ENCODE data around the gene CRYBA2.

The CRYBA2 gene

DNA sequence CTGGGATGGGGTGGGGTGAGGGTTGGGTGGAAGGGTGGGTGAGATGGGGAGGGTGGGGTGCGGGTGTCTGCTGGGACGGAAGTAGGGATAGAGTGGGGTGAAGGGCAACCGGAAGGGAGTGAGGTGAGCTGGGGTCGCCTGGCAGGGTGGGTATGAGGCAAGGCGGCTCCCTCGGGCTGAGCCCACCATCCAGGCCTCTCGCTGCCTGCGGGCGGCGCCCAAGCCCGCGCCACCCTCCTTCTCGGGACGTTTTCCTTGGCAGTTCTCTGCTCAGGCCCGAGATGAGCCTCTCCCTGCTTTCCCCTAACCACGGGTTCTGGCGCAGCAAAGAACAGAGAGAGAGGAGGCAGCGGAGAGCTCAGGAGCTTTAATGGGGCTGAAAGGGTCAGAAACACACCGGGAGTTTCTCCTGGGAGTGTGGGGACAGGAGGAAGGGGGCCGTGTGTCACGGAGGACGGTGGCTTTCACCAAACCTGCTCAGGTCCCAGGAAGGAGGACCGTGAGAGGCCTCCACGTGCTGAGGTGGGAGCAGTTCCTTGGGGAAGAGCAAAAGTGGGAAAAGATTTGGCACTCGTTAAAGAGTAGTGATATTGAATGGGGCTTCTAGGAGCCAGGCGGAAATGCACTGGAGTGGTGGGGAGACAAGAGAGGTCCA, 12.4 kb downstream of the CRYBA2 start:
- DNase-seq: no peak

DNA sequence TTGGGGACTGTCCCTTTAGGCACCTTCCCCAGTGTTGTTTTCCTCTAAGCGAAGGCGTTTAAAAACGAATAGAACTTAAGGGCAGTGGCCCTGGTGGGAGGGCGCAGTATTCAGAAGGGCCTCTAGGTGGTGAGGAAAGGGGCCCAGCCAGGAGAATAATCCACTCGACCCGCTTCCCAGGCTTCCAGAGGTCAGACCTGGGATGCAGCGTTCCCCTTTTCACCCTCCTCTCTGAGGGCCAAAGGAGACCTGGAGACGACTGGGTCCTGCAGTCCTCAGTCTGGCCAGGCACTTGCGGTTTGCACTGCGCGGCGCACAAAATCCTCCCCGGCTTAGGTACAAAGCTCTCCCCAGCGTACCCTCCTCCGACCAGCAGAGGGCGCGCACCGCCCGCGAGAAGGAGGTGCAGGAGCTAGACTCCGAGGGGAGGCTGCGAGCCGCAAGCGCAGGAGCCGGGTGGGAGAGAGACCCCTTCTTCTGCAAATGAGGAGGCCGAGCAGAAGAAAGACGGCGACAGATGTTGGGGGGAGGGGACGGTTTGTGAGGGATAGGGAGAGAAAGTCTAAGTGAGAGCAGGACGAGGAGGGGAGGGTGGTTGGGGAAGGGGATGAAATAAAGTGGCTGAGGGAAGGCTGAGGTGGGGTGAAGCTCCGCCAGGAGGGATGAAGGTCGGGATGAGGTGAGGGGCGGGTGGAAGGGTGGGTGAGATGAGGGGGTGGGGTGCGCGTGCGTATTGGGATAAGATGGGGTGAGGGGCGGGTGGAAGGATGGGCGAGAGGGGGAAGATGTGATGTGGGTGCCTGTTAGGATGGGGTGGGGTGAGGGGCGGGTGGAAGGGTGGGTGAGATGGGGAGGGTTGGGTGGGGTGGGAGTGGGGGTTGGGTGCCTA, 13.1 kb downstream of the CRYBA2 start:
- peak; percentile 49 for DNase-seq

DNA sequence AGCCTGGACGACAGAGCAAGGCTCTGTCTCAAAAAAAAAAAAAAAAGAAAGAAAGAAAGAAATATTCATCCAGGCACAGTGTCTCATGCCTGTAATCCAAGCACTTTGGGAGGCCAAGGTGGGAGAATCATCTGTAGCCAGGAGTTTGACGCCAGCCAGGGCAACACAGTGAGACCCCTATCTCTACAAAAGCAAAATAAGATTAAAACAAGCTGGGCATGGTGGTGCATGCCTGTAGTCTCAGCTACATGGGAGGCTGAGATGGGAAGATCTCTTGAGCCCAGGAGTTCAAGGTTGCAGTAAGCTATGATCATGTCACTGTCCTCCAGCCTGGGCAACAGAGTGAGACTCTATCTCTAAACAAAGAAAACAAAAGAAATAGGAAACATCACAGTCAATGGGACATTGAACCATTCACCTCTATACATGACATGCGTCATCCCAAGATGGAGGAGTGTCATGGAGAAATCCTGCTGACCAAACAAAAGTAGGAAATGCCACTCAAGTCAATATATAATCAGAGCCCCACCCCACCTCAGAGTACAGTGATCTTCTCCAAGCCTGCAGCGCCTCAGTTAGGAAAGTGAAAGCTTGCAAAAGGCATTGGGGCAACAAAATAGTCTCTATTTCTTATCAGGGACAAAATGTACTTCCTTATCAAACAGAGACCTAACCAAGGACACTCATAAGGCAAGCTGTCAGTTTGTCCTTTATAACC, 18.0 kb downstream of the CRYBA2 start:
- no peak for DNase-seq

DNA sequence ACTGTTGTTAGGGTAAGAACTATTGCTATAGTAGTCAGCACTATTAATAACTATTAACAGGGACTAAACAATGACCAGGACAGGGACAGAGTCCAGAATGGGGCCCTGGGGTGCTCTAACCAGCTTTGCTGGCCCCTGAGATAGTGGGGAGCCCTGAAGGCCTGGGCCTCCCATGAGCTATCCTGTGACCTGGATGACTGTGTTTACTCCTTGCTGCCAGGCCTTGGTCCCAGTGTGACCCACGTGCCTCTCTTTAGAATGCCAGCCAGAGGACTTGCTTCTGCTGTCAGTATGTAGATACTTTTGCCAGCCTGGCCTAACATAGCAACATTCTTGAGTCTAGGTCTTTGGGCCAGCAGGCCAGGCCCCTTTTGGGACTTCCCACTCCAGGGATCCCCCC, 22.3 kb downstream of the CRYBA2 start:
- DNase-seq: no peak

DNA sequence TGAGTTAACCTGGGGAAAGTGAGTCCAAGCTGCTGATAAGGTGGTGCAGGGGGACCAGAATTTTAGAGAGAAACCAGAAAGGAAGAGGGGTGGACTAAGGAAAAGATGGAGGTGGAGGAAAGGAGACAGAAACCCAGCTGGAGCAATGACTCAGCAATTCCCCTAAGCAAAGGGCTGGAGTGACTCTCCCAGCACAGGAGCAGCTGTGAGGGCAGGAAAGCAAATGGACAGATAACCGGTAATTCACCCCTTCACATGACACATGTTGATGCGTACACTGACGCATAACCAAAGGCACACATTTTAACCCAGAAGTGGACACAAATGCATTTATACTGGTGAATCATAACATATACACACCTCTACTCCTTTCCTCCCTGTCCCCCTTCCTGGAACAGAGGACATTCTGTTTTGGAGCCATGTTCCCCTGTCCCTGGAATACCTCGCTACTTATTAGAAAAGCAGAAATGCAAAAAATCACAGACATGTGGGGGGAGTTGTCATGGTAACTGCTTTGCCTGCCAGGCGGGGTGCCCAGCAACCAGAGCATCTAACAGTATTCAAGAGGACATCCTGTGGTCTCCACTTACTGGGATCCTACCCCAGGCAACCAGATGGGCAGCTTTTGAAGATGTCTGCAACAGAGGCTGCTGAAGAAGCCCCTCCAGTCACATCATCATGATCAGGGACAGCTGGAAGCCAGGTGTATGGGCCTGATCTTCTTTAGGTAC, 29.0 kb downstream of the CRYBA2 start:
- DNase-seq: no peak

DNA sequence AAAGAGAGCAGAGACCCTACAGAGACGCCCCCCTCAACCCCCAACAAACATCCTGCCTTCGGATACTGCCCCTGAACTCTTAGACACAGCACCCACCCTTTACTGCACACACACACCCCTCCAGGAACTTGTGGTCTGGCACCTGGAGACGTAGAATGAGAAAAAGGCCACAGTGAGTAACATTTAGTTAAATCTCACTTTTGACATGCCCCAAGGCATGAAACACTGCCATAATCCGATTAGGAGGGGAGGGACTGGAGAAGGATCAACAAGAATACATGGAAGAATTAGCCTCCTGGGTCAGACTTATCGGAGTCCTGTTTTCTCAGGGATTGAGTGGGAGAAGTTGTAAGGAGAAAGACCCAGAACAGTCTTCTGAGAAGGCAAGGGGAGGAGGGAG, 29.6 kb downstream of the CRYBA2 start:
- no peak for DNase-seq

DNA sequence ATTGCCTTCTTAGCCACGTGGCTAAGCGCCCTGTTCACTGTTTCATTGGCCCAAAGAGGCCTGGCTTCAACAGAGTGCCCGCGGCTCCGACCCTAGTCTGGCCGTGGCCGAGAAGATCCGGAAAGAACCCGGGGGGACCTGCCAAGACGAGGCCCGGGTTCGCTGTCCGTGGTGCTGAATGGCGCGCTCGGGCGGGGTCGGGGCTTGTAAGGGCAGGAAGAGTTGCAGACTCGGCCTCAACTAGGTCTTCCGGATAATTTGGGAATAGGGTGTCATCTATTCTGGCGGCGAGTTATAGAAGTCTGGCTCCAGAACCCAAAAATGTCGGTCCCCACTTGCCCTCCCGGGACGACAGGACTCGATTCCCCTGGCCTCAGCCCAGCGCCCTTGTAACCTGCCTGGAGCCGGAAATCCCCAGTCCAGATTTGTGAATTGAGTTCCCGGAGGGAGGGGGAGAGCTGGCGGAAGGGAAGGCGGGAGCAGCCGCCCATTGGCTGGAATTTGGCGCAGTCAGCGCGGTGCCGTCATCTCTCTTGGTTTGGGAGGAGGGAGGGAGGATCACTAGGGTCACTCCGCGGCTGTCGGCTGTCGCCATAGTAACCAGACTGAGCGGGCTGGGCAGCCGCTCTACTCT, 30.2 kb downstream of the CRYBA2 start:
- no peak for DNase-seq

DNA sequence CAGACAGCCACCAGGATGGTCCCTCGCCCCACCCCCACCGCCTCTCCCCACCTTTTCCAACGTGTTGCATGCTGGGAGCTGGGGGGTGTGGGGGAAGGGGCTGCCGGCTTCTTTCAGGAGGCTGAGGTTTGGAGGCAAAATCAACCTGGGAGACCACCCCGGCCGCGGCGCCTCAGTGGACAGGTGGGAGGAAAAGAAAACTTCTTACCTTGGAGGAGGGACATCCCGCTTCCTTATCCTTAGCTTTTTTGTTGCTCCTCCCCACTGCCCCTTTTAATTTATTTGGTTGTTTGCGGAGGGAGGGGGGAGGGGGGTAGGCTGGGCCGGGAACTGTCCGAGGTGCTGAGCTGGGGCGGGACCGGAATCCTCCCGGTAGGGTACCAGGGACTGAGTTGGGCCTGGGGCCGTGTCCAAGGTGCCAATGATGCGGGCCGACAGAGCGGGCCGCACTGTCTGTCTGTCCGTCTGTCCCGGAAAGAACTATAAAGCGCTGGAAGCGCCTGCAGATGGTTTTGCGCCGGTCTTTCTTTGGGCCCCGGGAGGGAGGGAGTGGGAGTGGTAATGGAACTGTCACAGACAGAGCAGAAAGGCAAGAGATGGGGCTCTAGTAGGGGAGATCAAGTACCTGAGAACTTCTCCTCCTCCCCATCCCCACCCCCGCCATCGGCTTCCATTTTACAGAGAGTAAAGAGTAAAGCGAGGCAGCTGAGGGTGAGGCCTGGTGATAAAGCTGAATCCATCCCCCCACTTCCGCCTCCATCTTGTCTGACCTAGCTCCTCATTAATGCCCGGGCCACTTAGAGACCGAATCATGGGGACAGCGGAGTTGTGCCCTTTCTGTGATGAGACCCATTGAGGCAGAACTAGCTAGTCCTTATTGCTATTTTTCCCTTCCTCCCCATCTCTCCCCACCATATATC, 31.3 kb downstream of the CRYBA2 start:
- DNase-seq: no peak

DNA sequence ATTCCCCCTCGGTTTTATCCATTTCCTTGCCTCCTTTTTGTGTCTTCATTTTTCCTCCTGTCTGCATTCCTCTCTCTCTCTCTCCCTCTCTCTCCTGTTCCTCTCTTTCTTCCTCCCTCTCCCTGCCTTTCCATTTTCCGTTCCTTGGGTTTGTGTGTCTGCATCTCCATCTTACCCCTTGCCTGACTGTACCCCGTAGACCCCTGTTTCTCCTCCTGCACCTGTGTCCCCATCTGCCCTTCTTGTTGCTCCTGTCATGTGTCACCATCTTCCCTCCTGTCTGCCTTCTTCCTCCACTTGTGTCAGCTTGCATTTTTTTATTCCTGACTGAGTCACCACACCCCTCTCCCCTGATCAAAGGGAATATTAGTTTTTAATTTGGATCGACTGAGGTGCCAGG, 32.0 kb downstream of the CRYBA2 start:
- DNase-seq: no peak

DNA sequence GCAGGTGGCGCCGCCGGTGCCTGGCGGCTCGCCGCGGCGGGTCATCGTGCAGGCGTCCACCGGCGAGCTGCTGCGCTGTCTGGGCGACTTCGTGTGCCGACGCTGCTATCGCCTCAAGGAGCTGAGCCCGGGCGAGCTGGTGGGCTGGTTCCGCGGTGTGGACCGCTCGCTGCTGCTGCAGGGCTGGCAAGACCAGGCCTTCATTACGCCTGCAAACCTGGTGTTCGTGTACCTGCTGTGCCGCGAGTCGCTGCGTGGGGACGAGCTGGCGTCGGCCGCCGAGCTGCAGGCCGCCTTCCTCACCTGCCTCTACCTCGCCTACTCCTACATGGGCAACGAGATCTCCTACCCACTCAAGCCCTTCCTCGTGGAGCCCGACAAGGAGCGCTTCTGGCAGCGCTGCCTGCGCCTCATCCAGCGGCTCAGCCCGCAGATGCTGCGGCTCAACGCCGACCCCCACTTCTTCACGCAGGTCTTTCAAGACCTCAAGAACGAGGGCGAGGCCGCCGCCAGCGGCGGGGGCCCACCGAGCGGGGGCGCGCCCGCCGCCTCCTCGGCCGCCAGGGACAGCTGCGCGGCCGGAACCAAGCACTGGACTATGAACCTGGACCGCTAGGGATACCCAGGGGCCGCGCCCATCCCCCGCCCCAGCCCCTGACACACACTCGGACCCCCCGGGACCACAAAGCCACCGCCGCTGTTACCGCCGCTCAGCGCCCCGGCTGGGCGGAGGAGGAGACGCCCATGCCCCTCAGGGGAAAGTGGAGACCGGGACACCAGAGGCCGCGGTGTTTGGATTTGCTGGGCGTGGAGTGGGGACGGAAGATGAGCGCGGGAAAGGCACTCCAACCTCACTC, 32.7 kb downstream of the CRYBA2 start:
- no peak for DNase-seq

DNA sequence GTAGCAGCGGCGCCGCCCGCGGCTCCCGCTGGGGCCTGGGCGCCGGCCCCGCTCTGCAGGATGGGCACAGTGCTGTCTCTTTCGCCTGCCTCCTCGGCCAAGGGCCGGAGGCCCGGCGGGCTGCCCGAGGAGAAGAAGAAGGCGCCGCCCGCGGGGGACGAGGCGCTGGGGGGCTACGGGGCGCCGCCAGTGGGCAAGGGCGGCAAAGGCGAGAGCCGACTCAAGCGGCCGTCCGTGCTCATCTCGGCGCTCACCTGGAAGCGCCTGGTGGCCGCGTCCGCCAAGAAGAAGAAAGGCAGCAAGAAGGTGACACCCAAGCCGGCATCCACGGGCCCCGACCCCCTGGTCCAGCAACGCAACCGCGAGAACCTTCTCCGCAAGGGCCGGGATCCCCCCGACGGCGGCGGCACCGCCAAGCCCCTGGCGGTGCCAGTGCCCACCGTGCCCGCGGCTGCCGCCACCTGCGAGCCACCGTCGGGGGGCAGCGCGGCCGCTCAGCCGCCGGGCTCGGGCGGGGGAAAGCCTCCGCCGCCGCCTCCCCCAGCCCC, 33.4 kb downstream of the CRYBA2 start:
- no peak for DNase-seq

DNA sequence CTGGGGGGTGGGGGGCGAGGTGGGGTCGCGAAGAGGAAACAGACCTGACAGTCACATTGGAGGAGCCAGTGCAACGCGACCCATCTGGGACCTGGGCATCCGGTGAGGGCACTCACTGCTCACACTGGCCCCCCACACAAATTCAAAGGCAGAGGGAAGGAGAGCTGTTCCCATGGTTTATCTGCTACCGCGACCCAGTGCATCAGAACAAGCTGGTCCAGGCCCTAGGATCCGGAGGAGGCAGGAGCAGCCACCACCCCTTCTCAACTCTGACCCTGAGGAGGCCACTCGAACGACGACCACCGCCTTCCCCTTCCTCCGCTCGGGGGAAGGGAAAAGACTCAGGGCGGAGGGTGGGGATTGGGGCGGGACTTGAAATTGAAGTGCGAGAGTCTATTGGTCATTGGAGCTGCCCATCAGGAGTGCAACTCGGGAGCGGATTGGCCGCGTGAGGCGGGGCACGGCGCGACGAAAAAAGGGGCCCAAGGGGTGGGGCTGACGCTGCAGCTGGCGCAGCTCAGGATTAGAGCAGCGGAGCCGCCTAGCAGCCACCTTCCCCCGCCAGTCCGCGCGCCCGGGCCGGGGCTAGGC, 34.0 kb downstream of the CRYBA2 start, which contains the start of gene CDK5R2:
CDK5R2 (plus strand) TSS at position 526 of the 591 bp plus-strand sequence. CDS start 155 bp downstream, outside the sequence.
- DNase-seq: peak; percentile 70

DNA sequence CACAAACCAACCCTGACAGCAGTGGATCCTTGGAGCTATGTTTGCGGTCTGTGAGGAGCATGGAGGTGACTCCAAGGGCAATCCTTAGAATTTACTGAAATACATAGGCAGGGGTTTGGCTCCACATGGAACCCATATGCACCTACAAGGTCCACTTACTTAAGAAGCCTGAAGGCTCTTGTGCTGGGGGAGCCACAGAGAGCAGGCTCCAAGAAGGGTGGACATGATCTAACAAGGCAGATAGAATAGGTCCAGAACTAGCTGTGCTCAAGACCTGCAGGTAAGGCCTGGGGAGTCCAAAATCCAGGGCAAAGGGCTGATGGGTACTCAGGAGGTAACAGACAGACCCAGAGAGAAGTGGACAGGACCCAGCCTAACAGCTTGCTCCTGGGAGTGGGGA, 34.9 kb downstream of the CRYBA2 start:
- DNase-seq: no peak

DNA sequence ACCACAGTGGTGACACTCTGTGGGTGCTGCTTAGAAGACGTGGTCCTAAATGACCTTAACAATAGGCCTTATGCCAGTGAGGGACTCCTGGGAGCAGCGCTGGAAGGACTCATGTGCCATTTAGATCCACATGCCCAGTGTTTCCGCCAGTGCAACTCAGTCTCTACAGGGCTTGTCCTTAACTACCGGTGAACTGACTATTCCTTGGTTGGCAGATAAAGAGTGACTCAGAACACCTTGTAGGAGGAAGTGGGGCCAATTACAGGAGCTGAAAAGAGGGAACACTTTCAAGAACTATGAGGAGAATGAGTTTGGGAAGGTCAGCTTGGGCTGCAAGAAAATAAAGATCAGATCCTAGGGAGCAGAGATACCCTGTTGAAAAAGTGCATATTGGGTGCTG, 35.6 kb downstream of the CRYBA2 start:
- no peak for DNase-seq

DNA sequence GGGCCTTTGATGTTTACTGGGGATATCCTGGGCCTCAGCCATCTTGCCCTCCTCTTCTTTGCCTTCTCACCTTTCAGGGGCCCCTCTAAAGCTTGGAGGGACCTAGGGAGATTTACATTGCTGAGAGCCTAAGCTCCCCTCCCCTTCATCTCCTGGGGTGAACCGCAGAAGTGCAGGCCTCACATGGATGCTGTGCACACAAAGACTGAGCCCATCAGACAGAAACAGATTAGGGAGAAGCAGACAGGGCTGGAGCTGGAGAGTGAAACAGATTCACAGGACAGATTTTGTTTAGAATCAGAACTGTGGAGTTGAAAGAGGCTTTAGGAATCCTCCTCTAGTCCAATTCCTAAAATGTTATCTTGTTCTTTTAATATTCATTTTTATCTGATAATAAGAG, 37.2 kb downstream of the CRYBA2 start:
- no peak for DNase-seq

DNA sequence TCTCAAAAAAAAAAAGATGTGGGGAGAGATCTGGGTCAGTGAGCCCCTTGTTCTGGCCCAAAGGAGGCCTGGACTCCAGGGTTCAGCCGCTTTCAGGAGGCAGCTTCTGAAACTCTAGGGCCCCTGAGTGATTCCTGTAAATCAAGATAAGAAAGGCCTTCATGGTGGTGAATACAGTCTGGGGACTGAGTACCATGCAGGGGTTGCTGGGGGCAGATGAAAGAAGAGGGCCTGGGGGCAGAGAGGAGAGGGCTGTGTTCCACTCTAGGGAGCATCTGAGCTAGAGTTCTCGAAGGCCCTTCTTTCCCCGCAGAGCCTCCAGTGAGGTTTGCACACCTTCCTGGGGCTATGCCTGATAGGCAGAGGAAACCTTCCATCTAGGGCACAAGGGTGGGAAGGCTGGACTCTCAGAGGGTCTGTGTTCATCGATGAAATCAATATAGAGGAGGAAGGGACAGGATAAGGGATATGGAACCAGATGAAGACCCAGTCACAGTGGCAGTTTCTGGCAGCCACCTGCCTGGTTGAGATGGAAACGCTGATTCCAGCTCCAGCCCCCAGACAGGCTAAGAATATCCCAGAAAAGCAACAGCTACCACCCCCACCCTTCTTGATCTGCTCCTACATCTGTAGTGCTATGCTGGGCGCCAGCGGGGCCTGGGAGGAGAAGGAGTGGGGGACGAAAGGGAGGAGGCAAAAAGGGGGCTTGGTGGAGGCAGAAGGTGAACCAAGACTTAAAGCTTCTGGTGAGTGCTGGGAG, 38.5 kb downstream of the CRYBA2 start:
- DNase-seq: no peak

DNA sequence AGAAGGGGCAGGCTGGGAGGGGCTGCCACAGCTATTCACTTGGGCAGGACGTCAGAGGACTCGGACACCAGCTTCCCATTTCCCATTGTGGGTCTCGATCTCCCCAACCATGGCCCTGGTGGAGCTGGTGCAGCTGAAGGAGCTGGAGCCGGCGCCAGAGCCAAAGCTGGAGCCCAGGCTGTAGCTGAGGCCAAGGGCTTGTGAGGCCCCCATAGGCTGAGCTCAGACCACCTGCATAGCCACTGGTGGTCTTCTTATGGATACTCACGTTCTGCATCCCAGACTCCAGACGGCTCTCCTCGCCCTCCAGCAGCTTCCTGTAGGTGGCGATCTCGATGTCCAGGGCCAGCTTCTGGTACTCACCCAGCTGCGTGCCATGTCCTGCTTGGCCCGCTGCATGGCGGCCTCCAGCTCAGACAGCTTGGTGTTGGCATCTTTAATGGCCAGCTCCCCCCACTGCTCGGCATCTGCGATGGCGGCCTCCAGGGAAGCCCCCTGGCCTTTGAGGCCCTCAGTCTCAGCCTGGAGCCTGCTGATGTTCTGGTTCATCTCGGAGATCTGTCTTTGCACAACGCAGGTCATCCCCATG, 39.8 kb downstream of the CRYBA2 start:
- no peak for DNase-seq

DNA sequence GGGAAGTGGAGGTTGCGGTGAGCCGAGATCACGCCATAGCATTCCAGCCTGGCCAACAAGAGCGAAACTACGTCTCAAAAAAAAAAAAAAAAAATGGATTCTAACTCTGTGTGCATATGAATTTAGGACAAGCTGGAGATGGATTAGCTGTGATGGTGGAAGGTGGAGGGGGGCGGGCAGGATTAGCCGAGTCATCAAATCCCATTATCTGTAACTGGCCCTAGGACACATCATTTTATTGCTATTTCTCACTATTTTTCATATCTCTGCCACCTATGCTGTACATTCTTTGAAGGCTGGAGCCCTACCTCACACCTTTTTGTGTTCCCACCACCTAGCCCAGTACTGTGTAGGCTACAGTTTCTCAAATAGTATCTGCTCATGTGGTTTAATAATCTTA, 41.1 kb downstream of the CRYBA2 start:
- DNase-seq: no peak

All from amniotic stem cell (primary cell).